GM19328 (cell line): ENCODE measurements around the gene ANAPC7.
"Not testable (repeated sequence)": the region's sequence is repeated elsewhere in the genome, so short reads cannot be mapped to it uniquely, and the experiment has no call there.

ENCODE experiments used
- ATAC-seq: cut with Tn5 transposase; IDR thresholded peaks from one replicate; pipeline ENCODE4 v1.9.1; 2021; ENCODE audit warnings: mild to moderate bottlenecking, moderate library complexity; ENCODE audit not compliant: unreplicated experiment

ANAPC7 gene

GRCh38 chr12:110378131-110378790 lies 25.2 kb downstream of the ANAPC7 start:
- not testable (repeated sequence) for ATAC-seq

GRCh38 chr12:110373962-110374611 lies 29.4 kb downstream of the ANAPC7 start:
- no peak for ATAC-seq

DNA sequence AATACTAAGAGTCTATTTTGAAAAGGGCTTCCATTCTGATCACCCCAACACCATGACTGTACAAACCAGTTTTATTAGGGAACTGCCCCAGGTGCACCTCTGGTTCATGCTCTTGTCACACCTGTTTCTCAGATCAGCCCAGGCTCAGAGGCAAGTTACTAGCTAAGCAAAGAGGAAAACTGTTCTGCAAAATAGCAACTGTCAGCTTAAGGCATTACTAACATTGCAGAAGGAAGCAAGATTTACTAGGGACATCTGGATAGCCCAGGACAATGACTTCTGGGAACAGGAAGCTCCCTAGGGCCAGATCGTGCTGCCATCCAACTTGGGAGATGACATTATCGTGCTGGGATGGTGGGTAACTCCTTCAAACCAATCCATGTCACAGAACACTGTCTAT lies 30.1 kb downstream of the ANAPC7 start:
- ATAC-seq, result no peak

GRCh38 chr12:110373025-110373424 lies 30.5 kb downstream of the ANAPC7 start:
- ATAC-seq, result no peak

DNA sequence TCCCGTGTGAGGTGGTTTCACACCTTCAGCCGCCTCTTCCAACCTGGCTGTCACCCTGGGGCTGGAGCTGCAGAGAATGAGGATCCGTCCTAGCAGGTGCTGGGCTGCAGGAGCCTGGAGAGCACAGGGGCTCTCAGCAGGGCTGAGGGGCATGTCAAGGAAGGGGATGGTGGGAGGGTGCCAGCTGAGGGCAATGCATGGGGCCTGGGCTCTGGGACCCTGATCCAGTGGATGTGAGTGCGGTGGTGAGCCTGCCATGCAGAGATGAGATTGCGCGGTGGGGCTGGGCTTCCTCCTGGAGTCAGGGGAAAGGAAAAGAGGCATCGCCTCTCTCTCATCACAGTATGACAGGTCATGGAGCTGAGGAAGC lies 31.5 kb downstream of the ANAPC7 start:
- ATAC-seq, result no peak

DNA sequence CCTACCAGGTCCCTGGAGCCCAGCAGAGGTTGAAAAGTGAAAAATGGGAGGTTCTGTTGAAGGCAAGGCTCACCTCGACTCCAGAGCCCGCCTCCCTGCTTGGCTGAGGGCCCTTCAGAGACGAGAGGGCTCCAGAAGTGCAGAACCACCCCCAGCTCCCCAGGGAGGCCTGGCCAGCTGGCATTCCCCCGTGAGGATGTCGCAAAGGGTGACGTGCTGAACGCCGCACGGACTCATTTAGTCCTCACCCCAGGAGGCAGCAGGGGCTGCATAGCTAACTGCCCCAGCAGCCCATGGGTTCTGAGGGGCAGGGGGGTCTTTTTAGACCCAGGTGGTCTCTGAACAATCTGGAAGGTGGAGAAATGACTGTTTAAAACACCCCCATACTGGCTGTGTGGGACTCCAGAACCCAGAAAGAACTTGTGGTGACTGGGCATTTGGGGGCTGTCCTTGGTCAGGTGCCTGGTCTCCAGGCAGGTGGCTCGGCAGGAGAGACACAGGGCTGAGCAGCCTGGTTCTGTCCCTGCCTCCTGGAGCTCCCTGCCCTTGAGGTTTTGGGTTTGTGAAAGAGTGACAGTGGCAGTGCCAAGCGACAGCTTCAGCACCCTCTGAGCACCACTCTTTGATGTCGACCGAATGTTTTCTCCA lies 32.0 kb downstream of the ANAPC7 start:
- peak; percentile 57 for ATAC-seq

GRCh38 chr12:110370732-110371231 lies 32.7 kb downstream of the ANAPC7 start:
- no peak for ATAC-seq

GRCh38 chr12:110369992-110370391 lies 33.5 kb downstream of the ANAPC7 start:
- no peak for ATAC-seq

DNA sequence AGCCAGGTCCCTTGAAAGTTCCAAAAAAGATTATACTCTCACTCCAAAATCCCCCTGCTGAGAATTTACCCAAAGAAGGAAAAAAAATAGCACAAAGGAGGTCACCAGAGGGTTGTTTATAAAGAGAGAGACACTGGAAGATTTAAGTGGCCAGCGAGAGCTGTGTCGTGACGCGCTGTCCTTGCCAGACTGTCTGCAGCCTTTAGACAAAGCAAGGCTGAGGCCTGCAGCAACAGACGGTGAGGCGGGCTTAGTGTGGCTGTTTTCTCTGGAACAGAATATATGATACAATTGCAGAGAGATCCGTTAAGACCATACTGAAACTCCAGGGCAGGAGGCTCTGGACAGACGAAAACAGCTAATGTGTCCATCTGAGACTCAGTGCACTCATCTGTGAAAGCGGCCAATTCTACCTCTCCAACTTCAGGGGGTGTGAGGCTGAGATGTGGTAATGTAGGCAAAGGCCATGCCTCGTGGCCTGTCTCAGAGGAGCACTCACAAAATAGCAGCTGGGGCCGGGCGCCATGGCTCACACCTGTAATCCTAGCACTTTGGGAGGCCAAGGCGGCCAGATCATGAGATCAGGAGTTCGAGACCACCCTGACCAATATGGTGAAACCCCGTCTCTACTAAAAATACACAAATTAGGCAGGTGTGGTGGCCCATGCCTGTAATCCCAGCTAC lies 36.2 kb downstream of the ANAPC7 start:
- no peak for ATAC-seq

- ATAC-seq, result no peak
These were observed 37.0 kb downstream of the ANAPC7 start for GRCh38 chr12:110366321-110367142.

DNA sequence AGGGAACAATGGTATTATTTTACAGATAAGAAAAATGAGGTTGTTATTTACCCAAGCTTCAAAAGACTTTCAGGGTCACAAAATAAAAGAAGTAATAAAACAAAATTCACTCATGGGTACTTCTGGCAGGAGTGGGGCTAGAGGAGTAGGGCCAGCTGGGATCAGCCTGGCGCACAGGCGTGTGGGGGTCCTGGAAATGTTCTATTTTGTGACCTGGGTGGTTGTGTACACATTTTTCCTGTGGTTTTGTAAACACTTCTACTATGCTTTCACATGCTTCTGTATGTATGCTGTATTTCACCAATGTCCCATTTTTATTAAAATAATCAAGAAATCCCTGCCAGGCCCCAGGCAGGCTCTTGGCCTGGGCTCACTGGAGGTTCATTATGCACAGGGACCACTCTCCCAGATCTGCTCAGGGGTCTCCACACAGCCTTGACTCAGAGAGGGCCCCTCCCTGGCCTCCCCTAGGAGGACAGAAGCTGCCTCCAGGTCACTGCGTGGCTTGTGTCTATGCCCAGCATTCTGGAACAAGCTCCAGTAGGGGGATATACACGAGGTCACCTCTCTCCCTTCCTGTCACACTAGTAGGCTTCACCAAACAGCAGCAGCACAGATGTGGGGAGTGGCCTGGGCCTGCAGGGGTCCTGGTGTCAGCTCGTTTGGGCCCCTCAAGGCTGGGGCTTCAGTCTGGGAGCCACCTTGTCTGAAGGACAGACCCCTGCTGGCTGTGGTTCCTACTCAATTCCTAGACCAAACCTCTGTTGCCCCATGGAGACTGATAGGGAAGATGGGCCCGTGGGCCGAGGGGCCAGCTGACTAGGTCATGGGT lies 37.8 kb downstream of the ANAPC7 start:
- ATAC-seq, result no peak

DNA sequence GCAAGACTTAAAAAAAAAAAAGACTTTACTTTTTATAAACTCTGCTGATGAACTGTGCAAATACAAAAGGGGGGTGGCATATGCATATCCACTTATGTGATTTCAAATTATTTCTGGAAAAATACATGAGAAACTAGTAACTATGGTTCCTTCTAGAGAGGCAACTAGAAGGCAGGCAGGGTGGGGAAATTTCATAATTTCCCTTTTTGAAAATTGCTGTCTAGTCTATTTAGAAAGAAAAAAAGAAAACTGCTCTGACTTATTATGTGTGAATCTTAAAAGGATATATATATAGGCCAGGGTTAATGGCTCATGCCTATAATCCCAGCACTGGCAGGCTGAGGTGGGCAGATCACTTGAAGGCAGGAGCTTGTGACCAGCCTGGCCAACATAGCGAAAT lies 42.3 kb downstream of the ANAPC7 start:
- no peak for ATAC-seq

DNA sequence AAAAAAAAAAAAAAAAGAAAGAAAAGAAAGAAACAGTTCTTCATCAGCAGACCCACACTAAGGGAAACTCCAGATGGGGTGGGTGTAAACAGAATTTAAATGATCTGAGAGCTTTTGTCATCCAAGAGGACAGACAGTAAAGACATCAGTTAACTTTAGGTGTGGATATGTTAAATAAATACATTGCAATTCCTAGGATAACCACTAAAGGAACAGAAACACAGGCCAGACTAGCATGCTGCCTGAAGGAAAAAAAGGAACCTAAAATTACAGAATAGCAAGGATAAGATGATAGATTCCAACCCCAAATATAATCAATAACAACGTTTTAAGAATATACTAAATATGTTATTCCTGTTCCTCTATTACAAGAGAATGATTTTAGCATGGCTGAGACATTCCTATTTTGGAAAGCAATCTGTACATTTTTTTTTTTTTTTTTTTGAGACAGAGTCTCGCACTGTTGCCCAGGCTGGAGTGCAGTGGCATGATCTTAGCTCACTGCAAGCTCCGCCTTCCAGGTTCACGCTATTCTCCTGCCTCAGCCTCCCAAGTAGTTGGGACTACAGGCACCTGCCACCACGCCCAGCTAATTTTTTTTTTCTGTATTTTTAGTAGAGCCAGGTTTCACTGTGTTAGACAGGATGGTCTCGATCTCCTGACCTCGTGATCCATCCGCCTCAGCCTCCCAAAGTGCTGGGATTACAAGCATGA lies 45.0 kb downstream of the ANAPC7 start:
- not testable (repeated sequence) for ATAC-seq

GRCh38 chr12:110355073-110355472 lies 48.4 kb downstream of the ANAPC7 start:
- ATAC-seq, result no peak

DNA sequence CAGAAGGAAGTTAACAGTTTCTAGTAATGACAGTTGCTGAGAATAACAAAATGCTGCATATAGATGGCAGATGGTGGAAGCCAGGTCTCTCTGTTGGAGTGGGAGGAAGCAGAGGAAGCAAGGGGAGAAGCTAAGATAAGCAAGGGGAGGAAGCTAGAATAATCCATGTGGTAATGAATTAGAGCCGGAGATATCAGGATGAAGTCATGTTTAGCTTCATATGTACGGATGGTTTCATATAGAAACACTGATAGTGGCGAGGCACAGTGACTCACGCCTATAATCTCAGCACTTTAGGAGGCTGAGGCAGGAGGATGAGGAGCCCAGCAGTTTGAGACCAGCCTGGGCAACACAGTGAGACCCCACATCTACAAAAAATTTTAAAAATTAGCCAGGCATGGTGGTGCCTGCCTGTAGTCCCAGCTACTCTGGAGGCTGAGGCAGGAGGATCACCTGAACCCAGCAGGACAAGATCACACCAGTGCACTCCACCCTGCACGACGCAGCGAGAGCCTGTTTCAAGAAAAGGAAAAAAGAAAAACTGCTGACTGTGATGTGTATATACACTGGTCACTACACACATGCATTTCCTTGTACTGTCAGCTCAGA lies 49.2 kb downstream of the ANAPC7 start:
- ATAC-seq, result no peak

DNA sequence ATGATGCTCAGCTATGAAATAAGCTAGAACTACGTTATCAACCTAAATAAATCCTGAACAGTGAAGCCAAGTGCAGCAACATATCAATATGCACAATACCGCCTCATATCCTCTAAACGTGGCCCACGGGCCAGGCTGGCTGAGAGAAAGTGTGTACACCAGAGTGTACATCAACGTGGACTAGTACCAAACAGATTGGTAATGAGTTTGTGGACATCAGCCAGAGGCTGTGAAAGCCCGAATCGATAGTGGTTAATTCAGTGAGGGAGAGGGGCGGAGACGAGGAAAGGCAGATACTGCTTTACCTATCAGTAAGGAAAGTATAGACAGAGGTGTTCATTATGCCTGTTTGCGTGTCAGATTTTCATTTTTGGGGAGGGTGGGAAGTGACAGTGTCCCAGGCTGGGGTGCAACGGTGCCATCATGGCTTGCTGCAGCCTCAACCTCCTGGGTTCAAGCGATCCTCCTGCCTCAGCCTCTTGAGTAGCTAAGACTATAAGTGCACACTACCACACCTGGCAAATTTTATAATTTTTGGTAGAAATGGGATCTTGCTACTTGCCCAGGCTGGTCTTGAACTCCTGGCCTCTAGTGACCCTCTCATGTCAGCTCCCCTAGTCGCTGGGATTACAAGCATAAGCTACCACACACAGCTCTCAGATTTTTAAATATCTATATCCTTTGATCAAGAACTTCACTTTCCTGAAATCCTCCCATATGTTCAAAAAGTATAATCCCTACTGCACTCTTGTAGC lies 50.1 kb downstream of the ANAPC7 start:
- ATAC-seq, result no peak

DNA sequence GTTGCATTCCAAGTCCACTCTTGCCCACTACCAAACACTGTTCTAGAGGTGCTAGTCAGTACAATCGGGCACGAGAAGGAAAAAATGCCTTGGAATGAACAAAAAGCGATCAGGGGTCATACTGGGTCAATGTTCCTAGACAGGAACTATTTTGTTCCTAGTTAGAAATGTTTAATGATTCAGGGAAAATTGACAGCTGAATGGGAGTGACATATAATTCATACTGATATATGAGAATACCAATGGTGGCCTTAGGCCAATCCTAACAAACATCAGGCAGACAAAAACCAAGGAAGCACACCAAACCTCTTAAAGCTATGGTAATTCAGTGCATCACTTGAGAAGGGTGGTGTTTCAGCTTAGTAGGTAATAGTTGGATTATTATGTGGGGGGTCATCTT lies 51.1 kb downstream of the ANAPC7 start:
- ATAC-seq, result no peak

- no peak for ATAC-seq
These were observed 52.4 kb downstream of the ANAPC7 start for GRCh38 chr12:110351119-110351518.
